A549 (cell line): Measurements from ENCODE around the gene PPM1H. TPM values are rescaled to one million over a fixed set of nuclear protein-coding genes. Genes with fewer than 3 reads are reported as not detected.

Experiments used
- ATAC-seq, 2 experiments: fragments of 200-7000 bp in 1 of 2; fragments of >200 bp in 1 of 2; cut with Nextera tagmentation in 1 of 2; cut with Tn5 transposase in 1 of 2; 3 replicates each; pipeline versions ENCODE4 v1.8.0 to v1.9.1; 2018 to 2020; ENCODE audit warnings: mild to moderate bottlenecking in 1 of 2, moderate library complexity in 1 of 2
- CTCF ChIA-PET: fragments of 300-600 bp; sonication (Branson Sonifier 250); formaldehyde crosslinking; extraction: SDS; loops from one replicate; lab custom pipeline; 2021; ENCODE audit warnings: antibody characterized with exemption, inconsistent platforms; lab: Yijun Ruan, JAX
- POLR2A ChIA-PET: fragments of 350-600 bp; formaldehyde crosslinking; extraction: SDS; loops from one replicate; lab custom pipeline; 2021; ENCODE audit warnings: antibody characterized with exemption, inconsistent platforms; lab: Yijun Ruan, JAX
- DNase-seq, 2 experiments: peaks; one replicate each; pipeline versions ENCODE4 v3.0.0 to v3.0.0-alpha.2; 2011 to 2016; ENCODE audit warnings: low read depth in 1 of 2, low spot score in 1 of 2
- FAIRE-seq: peaks from 2 replicates; lab custom pipeline; 2011; peaks lifted over from hg19 to GRCh38; lab: Jason Lieb, UNC
- H3K27ac ChIP-seq, 2 experiments: fragments of >200 bp; sonication (Bioruptor Twin); formaldehyde crosslinking; 3 replicates each; pipeline ENCODE4 v1.5.1; 2016 to 2017
- H3K4me1 ChIP-seq: fragments of >200 bp; sonication (Bioruptor Twin); formaldehyde crosslinking; 3 replicates; pipeline ENCODE4 v1.6.1; 2016
- H3K4me2 ChIP-seq: fragments of >200 bp; sonication (Bioruptor Twin); formaldehyde crosslinking; 3 replicates; pipeline ENCODE4 v1.6.1; 2016
- H3K4me3 ChIP-seq: fragments of >200 bp; sonication (Bioruptor Twin); formaldehyde crosslinking; 3 replicates; pipeline ENCODE4 v1.5.1; 2016
- H3K9me3 ChIP-seq: fragments of >200 bp; sonication (Bioruptor Twin); formaldehyde crosslinking; 3 replicates; pipeline ENCODE4 v1.6.1; 2016
- CBX8 ChIP-seq: fragments of 200-600 bp; sonication (generic); IDR thresholded peaks from 2 replicates; pipeline ENCODE4 v1.6.1; 2016
- CEBPB ChIP-seq, 2 experiments: fragments of >200 bp in 1 of 2; sonication (Bioruptor Twin) in 1 of 2; formaldehyde crosslinking in 1 of 2; IDR thresholded peaks; 2 replicates each; pipeline ENCODE4 v1.6.1; 2012 to 2016
- CHD4 ChIP-seq: fragments of 200-600 bp; sonication (generic); IDR thresholded peaks from 2 replicates; pipeline ENCODE4 v1.6.1; 2016; ENCODE audit warnings: antibody characterized with exemption, mild to moderate bottlenecking, borderline replicate concordance
- ELK1 ChIP-seq: fragments of 150-350 bp; IDR thresholded peaks from 2 replicates; pipeline ENCODE4 v1.6.1; 2014; ENCODE audit warnings: low read depth, mild to moderate bottlenecking, low read length
- EP300 ChIP-seq, 2 experiments: fragments of >200 bp; sonication (Bioruptor Twin); formaldehyde crosslinking; IDR thresholded peaks; 2 replicates in 1 of 2; 3 replicates in 1 of 2; pipeline ENCODE4 v1.6.1; 2016 to 2017
- FOSB ChIP-seq: fragments of 250-450 bp; sonication (Bioruptor Pico); IDR thresholded peaks from 2 replicates; pipeline ENCODE4 v1.5.0; 2020; ENCODE audit warnings: mild to moderate bottlenecking, moderate library complexity
- FOSL2 ChIP-seq, 2 experiments: fragments of 450-650 bp in 1 of 2; fragments of >200 bp in 1 of 2; sonication (Bioruptor Twin) in 1 of 2; formaldehyde crosslinking; IDR thresholded peaks; 2 replicates each; pipeline versions ENCODE4 v1.5.0 to v1.6.1; 2016 to 2020; ENCODE audit warnings: mild to moderate bottlenecking in 1 of 2, moderate library complexity in 1 of 2
- HOXA7 ChIP-seq: fragments of 250-450 bp; sonication (Bioruptor Pico); IDR thresholded peaks from 2 replicates; pipeline ENCODE4 v1.5.0; 2020; ENCODE audit warnings: mild to moderate bottlenecking, moderate library complexity
- HOXB13 ChIP-seq: fragments of 250-450 bp; sonication (Bioruptor Pico); IDR thresholded peaks from 2 replicates; pipeline ENCODE4 v1.5.0; 2020; ENCODE audit warnings: low read depth, mild to moderate bottlenecking, moderate library complexity
- JUN ChIP-seq, 2 experiments: fragments of >200 bp; sonication (Bioruptor Twin); formaldehyde crosslinking; IDR thresholded peaks; 2 replicates in 1 of 2; 3 replicates in 1 of 2; pipeline ENCODE4 v1.6.1; 2016 to 2017
- KDM1A ChIP-seq: fragments of 200-600 bp; sonication (generic); IDR thresholded peaks from 2 replicates; pipeline ENCODE4 v1.6.1; 2016; ENCODE audit warnings: low read depth, mild to moderate bottlenecking
- MAX ChIP-seq: IDR thresholded peaks from 2 replicates; pipeline ENCODE4 v1.6.1; 2012
- NFE2L2 ChIP-seq: fragments of 150-350 bp; conservative IDR thresholded peaks from 2 replicates; pipeline ENCODE4 v1.6.1; 2014; ENCODE audit warnings: low read length
- NPAS2 ChIP-seq: fragments of 250-450 bp; sonication (Bioruptor Pico); IDR thresholded peaks from 2 replicates; pipeline ENCODE4 v1.8.0; 2022; ENCODE audit warnings: mild to moderate bottlenecking, moderate library complexity, borderline replicate concordance
- PHF8 ChIP-seq: fragments of 200-600 bp; sonication (generic); IDR thresholded peaks from 2 replicates; pipeline ENCODE4 v1.6.1; 2016; ENCODE audit warnings: low read depth, mild to moderate bottlenecking, antibody characterized with exemption, moderate library complexity, borderline replicate concordance
- POLR2A ChIP-seq: IDR thresholded peaks from 2 replicates; pipeline ENCODE4 v1.6.1; 2012; ENCODE audit warnings: mild to moderate bottlenecking, low read length
- POLR2AphosphoS2 ChIP-seq: conservative IDR thresholded peaks from 2 replicates; pipeline ENCODE4 v1.6.1; 2012; ENCODE audit warnings: low read length, improper control_type of control experiment, inconsistent platforms
- RAD21 ChIP-seq, 2 experiments: fragments of >200 bp in 1 of 2; sonication (Bioruptor Twin) in 1 of 2; formaldehyde crosslinking in 1 of 2; IDR thresholded peaks in 1 of 2; conservative IDR thresholded peaks in 1 of 2; 2 replicates in 1 of 2; 3 replicates in 1 of 2; pipeline ENCODE4 v1.6.1; 2012 to 2018; ENCODE audit warnings: inconsistent platforms in 1 of 2
- RCOR1 ChIP-seq: fragments of 150-350 bp; IDR thresholded peaks from 2 replicates; pipeline ENCODE4 v1.6.1; 2014; ENCODE audit warnings: antibody characterized with exemption, low read length, low read depth
- REST ChIP-seq: fragments of 200-600 bp; sonication (generic); IDR thresholded peaks from 2 replicates; pipeline ENCODE4 v1.6.1; 2016; ENCODE audit warnings: antibody characterized with exemption, mild to moderate bottlenecking, moderate library complexity
- RNF2 ChIP-seq: fragments of 200-600 bp; sonication (generic); IDR thresholded peaks from 2 replicates; pipeline ENCODE4 v1.6.1; 2016; ENCODE audit warnings: low read depth, mild to moderate bottlenecking, antibody characterized with exemption, moderate library complexity, borderline replicate concordance
- ZC3H11A ChIP-seq: fragments of 450-650 bp; IDR thresholded peaks from 2 replicates; pipeline ENCODE4 v1.6.1; 2014; ENCODE audit warnings: antibody characterized with exemption, mild to moderate bottlenecking
- ZFP36 ChIP-seq: fragments of 450-650 bp; IDR thresholded peaks from 2 replicates; pipeline ENCODE4 v1.6.1; 2014; ENCODE audit warnings: borderline replicate concordance; ENCODE audit not compliant: partially characterized antibody
- WGBS: methylation state at CpG from one replicate; pipeline ENCODE4 v1.1.6; 2017; ENCODE audit errors: missing lambda C conversion rate; 5-methylcytosine and 5-hydroxymethylcytosine counted together
- polyA plus RNA-seq, 4 experiments: library from polyadenylated mRNA; depleted of rRNA in 3 of 4; stranded (reverse); fragments of >200 nt; fragmentation: RNase III in 1 of 4; extraction: RNeasy Plus Mini Kit Qiagen cat#74134 plus additional on column Dnase treatment in 1 of 4; gene quantifications; 2 replicates in 3 of 4; 3 replicates in 1 of 4; pipeline ENCODE4 v1.2.3, GENCODE V29; 2011 to 2017
- TF ChIP-seq, protein P1 (sequence below): fragments of >200 bp; sonication (Bioruptor Twin); formaldehyde crosslinking; IDR thresholded peaks from 3 replicates; pipeline ENCODE4 v1.5.1; 2016
- TF ChIP-seq, protein P2 (sequence below): IDR thresholded peaks from 2 replicates; pipeline ENCODE4 v1.6.1; 2012
- TF ChIP-seq, protein P3 (sequence below): fragments of 250-450 bp; sonication (Bioruptor Pico); IDR thresholded peaks from 2 replicates; pipeline ENCODE4 v1.5.0; 2020; ENCODE audit warnings: low read depth, mild to moderate bottlenecking, moderate library complexity
- TF ChIP-seq, protein P4 (sequence below): fragments of 450-650 bp; IDR thresholded peaks from 2 replicates; pipeline ENCODE4 v1.6.1; 2014; ENCODE audit warnings: antibody characterized with exemption

The PPM1H gene
- polyA plus RNA-seq, 2 of the 4 experiments (the other 2 are of a cell fraction): 7.8 TPM

DNA sequence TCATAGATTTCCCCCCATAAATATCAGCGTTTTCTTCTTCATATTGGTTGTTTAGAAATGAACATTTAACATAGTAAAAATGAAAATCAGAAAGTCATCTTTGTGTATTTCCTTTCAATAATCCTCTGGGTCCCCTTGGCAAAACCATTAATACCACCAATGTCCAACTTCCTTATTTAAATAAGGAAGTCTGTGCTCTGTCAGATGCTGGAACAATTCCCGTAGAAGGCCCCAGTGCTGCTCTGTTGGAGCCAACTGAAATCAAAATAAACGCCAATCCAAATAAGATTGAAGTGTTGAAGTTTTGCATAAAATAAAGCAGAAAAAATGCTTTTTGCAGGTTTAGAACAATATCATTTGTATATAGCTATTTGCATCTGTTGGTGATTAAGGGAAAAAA lies 93.1 kb downstream of the PPM1H start:
- no peak overlapping the region for H3K4me3 ChIP-seq
- no peak for FAIRE-seq
- no peaks in the 10 kb centered on the region for H3K9me3 ChIP-seq
- no peak for DNase-seq
- no peak for TF ChIP-seq JUN (IDR thresholded peaks at IDR 0.05)
- no peak for TF ChIP-seq RCOR1
- TF ChIP-seq CHD4: no peak
- TF ChIP-seq HOXA7 (CRISPR knock-in tag): no peak
- no peak for TF ChIP-seq RAD21 (conservative IDR thresholded peaks at IDR 0.05 in 1 of 2, IDR thresholded peaks at IDR 0.05 in 1 of 2)
- no peak for TF ChIP-seq HOXB13
- no peak for TF ChIP-seq ZC3H11A
- TF ChIP-seq EP300 (IDR thresholded peaks at IDR 0.05): no peak
- TF ChIP-seq MAX: no peak
- no peak for TF ChIP-seq FOSB (CRISPR knock-in tag)
- no peak for TF ChIP-seq CEBPB (IDR thresholded peaks at IDR 0.05)
- TF ChIP-seq FOSL2 (IDR thresholded peaks at IDR 0.05): no peak
- no peak for TF ChIP-seq FOSL2 (CRISPR knock-in tag; IDR thresholded peaks at IDR 0.05)
- no peak for TF ChIP-seq PHF8
- TF ChIP-seq, protein P1, sequence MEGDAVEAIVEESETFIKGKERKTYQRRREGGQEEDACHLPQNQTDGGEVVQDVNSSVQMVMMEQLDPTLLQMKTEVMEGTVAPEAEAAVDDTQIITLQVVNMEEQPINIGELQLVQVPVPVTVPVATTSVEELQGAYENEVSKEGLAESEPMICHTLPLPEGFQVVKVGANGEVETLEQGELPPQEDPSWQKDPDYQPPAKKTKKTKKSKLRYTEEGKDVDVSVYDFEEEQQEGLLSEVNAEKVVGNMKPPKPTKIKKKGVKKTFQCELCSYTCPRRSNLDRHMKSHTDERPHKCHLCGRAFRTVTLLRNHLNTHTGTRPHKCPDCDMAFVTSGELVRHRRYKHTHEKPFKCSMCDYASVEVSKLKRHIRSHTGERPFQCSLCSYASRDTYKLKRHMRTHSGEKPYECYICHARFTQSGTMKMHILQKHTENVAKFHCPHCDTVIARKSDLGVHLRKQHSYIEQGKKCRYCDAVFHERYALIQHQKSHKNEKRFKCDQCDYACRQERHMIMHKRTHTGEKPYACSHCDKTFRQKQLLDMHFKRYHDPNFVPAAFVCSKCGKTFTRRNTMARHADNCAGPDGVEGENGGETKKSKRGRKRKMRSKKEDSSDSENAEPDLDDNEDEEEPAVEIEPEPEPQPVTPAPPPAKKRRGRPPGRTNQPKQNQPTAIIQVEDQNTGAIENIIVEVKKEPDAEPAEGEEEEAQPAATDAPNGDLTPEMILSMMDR: no peak
- no peak for TF ChIP-seq POLR2AphosphoS2
- TF ChIP-seq, protein P2, sequence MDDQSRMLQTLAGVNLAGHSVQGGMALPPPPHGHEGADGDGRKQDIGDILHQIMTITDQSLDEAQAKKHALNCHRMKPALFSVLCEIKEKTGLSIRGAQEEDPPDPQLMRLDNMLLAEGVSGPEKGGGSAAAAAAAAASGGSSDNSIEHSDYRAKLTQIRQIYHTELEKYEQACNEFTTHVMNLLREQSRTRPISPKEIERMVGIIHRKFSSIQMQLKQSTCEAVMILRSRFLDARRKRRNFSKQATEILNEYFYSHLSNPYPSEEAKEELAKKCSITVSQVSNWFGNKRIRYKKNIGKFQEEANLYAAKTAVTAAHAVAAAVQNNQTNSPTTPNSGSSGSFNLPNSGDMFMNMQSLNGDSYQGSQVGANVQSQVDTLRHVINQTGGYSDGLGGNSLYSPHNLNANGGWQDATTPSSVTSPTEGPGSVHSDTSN: no peak
- TF ChIP-seq ZFP36: no peak
- 83% methylated on average over 3 of the region's 3 CpGs for WGBS
- H3K27ac ChIP-seq: no peak overlapping the region
- no peak overlapping the region for H3K4me2 ChIP-seq
- no peaks in the 10 kb centered on the region for H3K4me1 ChIP-seq
- no peak for ATAC-seq
- POLR2A ChIA-PET: no interaction called here
- CTCF ChIA-PET: interaction anchor here (0.8 kb wide), 2 partner anchors 29 to 93 kb away, joined by 3 read pairs; partner anchors contain the start of gene PPM1H

- DNase-seq (no peak), ATAC-seq (no peak), FAIRE-seq (no peak)
- no peak overlapping the region for H3K4me2 ChIP-seq
- H3K27ac ChIP-seq: no peak overlapping the region
- CTCF ChIA-PET: interaction anchor here (1.1 kb wide), 1 partner anchor 28 kb away, joined by 3 read pairs; no protein-coding TSS in a partner anchor
- H3K4me3 ChIP-seq: no peak overlapping the region
- 90% methylated on average over 4 of the region's 4 CpGs for WGBS
- POLR2A ChIA-PET: no interaction called here
- no peaks in the 10 kb centered on the region for H3K4me1 ChIP-seq
- H3K9me3 ChIP-seq: no peaks in the 10 kb centered on the region
- TF ChIP-seq RNF2: no peak
- TF ChIP-seq NPAS2 (CRISPR knock-in tag): no peak
- TF ChIP-seq NFE2L2: no peak
- TF ChIP-seq CEBPB (IDR thresholded peaks at IDR 0.05): no peak
- no peak for TF ChIP-seq ELK1
- no peak for TF ChIP-seq ZFP36
- TF ChIP-seq, protein P3, sequence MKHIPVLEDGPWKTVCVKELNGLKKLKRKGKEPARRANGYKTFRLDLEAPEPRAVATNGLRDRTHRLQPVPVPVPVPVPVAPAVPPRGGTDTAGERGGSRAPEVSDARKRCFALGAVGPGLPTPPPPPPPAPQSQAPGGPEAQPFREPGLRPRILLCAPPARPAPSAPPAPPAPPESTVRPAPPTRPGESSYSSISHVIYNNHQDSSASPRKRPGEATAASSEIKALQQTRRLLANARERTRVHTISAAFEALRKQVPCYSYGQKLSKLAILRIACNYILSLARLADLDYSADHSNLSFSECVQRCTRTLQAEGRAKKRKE: no peak
- TF ChIP-seq JUN (IDR thresholded peaks at IDR 0.05): no peak
- TF ChIP-seq POLR2A: no peak
- TF ChIP-seq CBX8: no peak
- TF ChIP-seq, protein P4, sequence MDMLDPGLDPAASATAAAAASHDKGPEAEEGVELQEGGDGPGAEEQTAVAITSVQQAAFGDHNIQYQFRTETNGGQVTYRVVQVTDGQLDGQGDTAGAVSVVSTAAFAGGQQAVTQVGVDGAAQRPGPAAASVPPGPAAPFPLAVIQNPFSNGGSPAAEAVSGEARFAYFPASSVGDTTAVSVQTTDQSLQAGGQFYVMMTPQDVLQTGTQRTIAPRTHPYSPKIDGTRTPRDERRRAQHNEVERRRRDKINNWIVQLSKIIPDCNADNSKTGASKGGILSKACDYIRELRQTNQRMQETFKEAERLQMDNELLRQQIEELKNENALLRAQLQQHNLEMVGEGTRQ: no peak
- no peak for TF ChIP-seq KDM1A
- no peak for TF ChIP-seq REST
- TF ChIP-seq MAX: no peak
Observed at GRCh38 chr12:62840806-62841205, 94.1 kb downstream of the PPM1H start.
